ENCODE data around the gene METTL26. TPM values are rescaled to one million over a fixed set of nuclear protein-coding genes. Genes with fewer than 3 reads are reported as not detected.

The METTL26 gene
- total RNA-seq, 1 donor from 2014 or later, result 48.7 TPM

DNA sequence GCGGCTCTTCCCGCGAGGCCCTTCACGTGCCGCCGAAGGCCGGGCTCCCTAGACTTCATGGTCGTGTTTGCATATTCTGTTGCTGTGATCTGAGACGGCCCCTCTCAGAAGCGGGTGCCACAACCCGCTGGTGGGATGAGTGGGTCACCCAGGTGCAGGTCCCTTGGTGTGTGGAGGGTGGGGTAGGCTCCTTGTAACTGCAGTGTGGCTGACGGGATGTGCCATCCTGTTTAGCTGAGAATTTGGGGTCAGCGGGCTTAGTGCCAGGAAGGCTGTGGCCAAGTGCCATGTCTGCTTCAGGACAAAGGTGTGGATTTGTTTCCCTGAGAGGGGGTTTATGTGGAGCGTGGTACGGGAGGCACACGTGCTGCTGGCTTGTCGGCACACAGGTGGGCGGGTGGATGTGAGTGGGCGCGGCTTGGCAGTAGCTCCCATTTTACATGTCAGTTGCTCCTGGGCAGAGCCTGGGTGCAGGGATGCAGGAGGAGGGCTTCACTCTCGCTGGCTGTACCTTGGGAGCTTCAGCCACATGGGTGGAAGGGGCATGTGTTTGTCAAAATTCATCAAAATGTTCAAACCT is 14.5 kb downstream of the METTL26 start:
- no peaks in the 10 kb centered on the region for H3K27me3 Mint-ChIP-seq
- ChIA-PET POLR2A (interaction anchor here (0.5 kb wide), 1 partner anchor 803 kb away, joined by 7 read pairs; no protein-coding TSS in a partner anchor), CTCF (no interaction called here)
- DNase-seq, result no peak
- peaks cover 8% of the 10 kb centered on the region for H3K36me3 Mint-ChIP-seq (ENCODE audit: low read depth)
- no peak for ATAC-seq (ENCODE audit: low read depth)
- TF ChIP-seq, protein P1, sequence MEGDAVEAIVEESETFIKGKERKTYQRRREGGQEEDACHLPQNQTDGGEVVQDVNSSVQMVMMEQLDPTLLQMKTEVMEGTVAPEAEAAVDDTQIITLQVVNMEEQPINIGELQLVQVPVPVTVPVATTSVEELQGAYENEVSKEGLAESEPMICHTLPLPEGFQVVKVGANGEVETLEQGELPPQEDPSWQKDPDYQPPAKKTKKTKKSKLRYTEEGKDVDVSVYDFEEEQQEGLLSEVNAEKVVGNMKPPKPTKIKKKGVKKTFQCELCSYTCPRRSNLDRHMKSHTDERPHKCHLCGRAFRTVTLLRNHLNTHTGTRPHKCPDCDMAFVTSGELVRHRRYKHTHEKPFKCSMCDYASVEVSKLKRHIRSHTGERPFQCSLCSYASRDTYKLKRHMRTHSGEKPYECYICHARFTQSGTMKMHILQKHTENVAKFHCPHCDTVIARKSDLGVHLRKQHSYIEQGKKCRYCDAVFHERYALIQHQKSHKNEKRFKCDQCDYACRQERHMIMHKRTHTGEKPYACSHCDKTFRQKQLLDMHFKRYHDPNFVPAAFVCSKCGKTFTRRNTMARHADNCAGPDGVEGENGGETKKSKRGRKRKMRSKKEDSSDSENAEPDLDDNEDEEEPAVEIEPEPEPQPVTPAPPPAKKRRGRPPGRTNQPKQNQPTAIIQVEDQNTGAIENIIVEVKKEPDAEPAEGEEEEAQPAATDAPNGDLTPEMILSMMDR (IDR thresholded peaks at IDR 0.05), result no peak
- no peak overlapping the region for H3K4me3 Mint-ChIP-seq
- H3K4me1 Mint-ChIP-seq, result no peaks in the 10 kb centered on the region
- no peaks in the 10 kb centered on the region for H3K9me3 Mint-ChIP-seq
- no peak overlapping the region for H3K27ac Mint-ChIP-seq
- intact Hi-C loops (cut with micrococcal nuclease), result no loop called here

DNA sequence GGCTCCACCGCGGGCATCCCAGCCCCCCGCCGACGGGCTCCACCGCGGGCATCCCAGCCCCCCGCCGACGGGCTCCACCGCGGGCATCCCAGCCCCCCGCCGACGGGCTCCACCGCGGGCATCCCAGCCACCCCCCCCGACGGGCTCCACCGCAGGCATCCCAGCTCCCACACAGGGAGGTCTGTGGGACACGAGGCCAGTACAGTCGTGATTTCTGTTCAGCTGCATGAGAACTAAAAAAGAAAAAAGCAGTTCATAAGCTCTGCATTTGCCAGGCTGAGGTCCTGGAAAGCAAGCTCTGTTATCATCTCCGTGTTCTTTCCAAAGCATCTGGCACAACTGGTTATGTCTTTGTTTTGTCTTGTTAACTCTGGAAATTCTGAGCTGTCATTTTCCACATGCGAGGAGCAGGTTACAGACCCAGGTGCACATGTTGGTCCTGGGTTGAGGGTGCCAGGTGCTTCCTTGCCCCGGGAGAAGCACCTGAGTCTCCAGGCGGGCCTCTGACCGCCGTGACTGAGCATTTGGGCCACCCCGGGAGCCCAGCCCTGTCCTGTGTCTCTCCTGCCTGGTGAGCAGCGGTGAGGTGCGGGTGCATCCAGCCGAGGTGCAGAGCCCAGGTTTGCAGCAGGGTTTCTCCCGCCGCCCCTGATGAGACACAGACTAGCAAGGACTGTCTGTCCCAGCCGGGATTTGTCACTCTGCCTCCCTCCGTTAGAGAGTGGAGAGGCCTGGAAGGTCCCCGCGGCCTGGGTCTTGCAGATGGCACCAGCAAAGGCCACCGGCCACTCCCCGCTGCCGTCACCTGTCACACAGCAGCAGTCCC is 15.2 kb downstream of the METTL26 start:
- H3K4me1 Mint-ChIP-seq, result no peaks in the 10 kb centered on the region
- H3K4me3 Mint-ChIP-seq, result no peak overlapping the region
- H3K27ac Mint-ChIP-seq, result no peak overlapping the region
- TF ChIP-seq, protein P1 (IDR thresholded peaks at IDR 0.05), result no peak
- peaks cover 5% of the 10 kb centered on the region for H3K36me3 Mint-ChIP-seq (ENCODE audit: low read depth)
- CTCF ChIA-PET, result no interaction called here
- DNase-seq (no peak), ATAC-seq (ENCODE audit: low read depth) (no peak)
- POLR2A ChIA-PET, result no interaction called here
- H3K9me3 Mint-ChIP-seq, result no peaks in the 10 kb centered on the region
- H3K27me3 Mint-ChIP-seq, result no peaks in the 10 kb centered on the region
- intact Hi-C loops (cut with micrococcal nuclease), result no loop called here

DNA sequence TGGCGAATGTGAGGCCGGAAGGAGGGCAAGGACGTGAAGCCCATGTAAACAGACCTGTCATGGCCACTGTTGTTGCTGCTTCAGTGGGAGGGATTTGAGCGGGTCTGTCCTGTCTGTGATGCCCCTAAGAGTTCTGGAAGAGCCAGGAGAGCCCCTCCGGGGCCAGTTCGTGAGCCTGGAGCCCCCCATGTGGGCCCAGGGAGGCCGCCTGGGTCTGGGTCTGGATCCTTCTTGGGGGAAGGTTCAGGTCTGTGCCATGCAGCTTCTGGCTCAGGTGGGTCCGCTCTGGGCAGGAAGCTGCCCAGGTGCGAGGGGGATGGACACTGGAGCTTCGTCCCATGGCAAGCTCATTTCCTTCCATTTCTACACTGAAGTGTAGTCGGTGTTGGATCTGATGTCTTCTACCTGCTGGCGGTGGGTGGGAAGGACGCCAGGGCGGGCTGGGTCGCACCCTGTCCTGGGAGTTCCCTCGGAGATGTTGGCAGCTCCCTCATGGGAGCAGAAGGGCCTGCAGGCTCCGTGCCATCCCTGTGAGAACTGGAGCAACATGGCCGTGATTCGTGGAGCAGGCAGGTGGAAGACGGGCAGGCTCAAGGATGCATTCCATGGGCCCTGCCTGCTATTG is 16.5 kb downstream of the METTL26 start:
- Mint-ChIP-seq H3K4me1 (peaks cover 7% of the 10 kb centered on the region), H3K36me3 (ENCODE audit: low read depth) (peaks cover 7% of the 10 kb centered on the region), H3K4me3 (no peak overlapping the region), H3K27ac (no peak overlapping the region), H3K27me3 (no peaks in the 10 kb centered on the region), H3K9me3 (no peaks in the 10 kb centered on the region)
- POLR2A ChIA-PET, result no interaction called here
- intact Hi-C loops (cut with micrococcal nuclease), result no loop called here
- no peak for DNase-seq
- ATAC-seq (ENCODE audit: low read depth), result no peak
- CTCF ChIA-PET, result no interaction called here
- TF ChIP-seq, protein P1 (IDR thresholded peaks at IDR 0.05), result no peak

DNA sequence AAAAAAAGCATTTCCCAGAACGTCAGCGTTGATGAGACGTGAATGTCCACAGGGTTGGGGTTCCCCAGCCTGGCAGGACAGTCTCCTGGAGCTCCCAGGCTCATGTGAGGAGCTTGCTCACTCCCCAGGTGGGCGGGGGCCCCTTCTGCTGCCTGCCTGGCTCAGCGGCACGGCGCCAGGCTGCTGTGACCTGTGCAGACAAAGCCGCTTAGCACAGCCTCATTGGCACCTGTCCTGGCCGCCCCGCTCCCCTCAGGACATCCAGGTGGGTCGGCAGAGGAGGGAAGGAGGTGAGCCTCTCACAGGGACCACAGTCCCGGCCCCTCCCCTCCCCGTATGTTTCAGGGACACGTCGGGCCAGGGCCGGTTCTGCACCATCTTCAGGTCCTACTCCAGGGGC is 18.2 kb downstream of the METTL26 start:
- DNase-seq (no peak), ATAC-seq (ENCODE audit: low read depth) (no peak)
- H3K27me3 Mint-ChIP-seq, result no peaks in the 10 kb centered on the region
- intact Hi-C loops (cut with micrococcal nuclease), result no loop called here
- no peak overlapping the region for H3K4me3 Mint-ChIP-seq
- ChIA-PET POLR2A (interaction anchor here (0.6 kb wide), 2 partner anchors 32 to 416 kb away, joined by 3 to 9 read pairs; partner anchors contain the start of gene WDR90), CTCF (no interaction called here)
- H3K27ac Mint-ChIP-seq, result no peak overlapping the region
- H3K36me3 Mint-ChIP-seq (ENCODE audit: low read depth), result peaks cover 8% of the 10 kb centered on the region
- TF ChIP-seq, protein P1 (IDR thresholded peaks at IDR 0.05), result no peak
- peaks cover 8% of the 10 kb centered on the region for H3K4me1 Mint-ChIP-seq
- no peaks in the 10 kb centered on the region for H3K9me3 Mint-ChIP-seq
